KG1 (cell line): ENCODE data around the gene PA2G4.
"Not testable (repeated sequence)": the region's sequence is repeated elsewhere in the genome, so short reads cannot be mapped to it uniquely, and the experiment has no call there.

ENCODE experiments used
- DNase-seq: peaks from one replicate; lab custom pipeline; 2025; lab: John Stamatoyannopoulos, UW

PA2G4 gene

DNA sequence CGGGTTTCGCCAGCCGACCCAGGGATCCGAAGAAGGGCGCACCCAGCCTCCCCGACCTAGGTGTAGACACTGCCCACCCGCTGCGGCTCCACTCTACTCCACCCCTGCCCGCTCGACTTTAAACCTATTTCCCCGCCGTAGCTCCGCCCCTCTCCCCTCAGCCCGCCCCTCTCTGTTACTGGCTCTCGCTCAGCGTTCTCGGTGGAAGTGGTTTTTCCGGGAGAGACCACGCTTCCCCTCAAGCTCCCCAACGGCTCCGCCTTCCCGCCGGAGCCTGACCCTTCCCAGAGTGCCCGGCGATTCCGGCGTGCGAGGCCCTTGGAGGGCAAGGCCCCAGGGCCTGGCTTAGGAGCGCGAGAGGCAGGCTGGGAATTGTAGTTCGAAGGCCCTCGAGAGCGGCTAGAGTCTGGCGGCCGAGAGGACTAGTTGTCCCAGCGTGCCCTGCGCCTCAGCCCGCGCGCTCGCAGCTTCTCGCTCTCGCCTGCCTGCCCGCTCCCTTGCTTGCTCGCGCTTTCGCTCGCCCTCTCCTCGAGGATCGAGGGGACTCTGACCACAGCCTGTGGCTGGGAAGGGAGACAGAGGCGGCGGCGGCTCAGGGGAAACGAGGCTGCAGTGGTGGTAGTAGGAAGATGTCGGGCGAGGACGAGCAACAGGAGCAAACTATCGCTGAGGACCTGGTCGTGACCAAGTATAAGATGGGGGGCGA lies at the start of gene PA2G4:
Gene PA2G4, plus strand, starts transcription at position 451 of the 706 bp plus-strand sequence. Its CDS starts 179 bp downstream, at position 630.
- peak; percentile 70 for DNase-seq

DNA sequence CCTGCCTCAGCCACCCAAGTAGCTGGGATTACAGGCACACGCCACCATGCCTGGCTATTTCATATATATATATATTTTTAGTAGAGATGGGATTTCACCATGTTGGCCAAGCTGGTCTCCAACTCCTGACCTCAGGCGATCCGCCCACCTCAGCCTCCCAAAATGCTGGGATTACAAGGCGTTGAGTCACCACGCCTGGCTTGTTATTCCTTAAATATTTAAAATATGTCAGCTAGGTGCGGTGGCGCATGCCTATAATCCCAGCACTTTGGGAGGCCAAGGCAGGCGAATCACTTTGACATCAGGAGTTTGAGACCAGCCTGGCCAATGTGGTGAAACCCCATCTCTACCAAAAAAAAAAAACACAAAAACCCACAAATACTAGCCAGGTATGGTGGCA lies 44.4 kb upstream of the PA2G4 start:
- DNase-seq, result not testable (repeated sequence)

DNA sequence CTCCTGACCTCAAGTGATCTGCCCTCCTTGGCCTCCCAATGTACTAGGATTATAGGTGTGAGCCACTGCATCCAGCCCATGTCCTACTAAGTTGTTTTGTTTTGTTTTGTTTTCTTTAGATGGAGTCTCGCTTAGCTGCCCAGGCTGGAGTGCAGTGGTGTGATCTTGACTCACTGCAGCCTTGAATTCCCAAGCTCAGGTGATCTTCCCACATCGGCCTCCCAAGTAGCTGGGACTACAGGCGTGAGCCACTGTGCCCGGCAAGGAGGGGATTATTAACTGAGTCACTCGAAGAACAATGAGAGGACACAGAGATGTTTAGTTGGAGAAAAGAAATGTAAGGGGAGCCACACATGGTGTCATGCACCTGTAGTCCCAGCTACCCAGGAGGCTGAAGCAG lies 42.4 kb upstream of the PA2G4 start:
- no peak for DNase-seq

DNA sequence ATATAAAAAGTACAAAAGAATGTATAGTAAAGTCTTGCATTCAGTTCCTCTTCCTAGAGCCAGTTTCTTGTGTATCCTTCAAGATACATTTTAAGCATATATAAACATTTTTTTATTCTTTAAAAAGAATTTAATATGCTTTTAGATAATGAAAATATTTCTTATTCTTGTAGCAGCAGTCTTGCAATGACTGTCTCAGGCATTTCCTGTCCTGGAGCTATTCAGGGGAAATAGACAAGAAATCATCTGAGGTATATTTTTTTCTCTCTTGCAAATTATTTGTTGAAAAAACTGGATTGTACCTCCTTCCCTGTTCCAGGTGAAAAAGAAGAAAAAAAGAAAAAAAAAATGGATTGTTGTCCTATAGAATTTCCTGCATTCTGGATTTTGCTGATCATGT lies 41.4 kb upstream of the PA2G4 start:
- DNase-seq, result no peak

DNA sequence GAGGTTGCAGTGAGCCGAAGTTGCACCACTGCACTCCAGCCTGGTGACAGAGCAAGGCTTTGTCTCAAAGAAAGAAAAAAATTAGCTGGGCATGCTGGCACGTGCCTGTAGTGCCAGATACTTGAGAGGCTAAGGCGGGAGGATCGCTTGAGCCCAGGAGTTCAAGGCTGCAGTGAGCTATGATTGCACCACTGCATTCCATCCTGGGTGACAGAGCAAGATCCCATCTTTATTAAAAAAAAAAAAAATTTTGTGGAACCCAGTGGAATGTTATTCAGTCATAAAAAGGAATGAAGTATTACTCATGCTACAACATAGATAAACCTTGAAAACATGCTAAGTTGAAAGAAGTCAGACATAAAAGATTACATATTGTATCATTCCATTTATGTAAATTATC lies 32.7 kb upstream of the PA2G4 start:
- no peak for DNase-seq

DNA sequence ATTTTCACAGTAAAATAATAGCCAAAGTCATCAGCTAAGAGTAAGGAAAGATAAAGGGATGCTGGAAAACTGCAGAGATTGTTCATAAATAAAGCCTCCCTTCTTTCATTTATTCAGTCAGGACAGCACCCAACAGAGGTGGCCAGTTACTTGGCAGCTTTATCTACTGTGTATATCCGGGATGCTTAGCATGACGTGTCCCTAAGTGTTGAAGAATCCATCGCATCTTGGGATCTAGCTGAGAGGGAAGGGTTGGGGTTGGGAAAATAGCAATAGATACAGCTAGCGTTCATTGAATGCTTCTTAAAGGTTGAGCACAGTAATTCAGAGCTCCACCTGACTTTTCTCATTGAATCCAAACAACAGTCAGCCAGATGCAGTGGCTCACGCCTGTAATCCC lies 30.0 kb upstream of the PA2G4 start:
- no peak for DNase-seq

DNA sequence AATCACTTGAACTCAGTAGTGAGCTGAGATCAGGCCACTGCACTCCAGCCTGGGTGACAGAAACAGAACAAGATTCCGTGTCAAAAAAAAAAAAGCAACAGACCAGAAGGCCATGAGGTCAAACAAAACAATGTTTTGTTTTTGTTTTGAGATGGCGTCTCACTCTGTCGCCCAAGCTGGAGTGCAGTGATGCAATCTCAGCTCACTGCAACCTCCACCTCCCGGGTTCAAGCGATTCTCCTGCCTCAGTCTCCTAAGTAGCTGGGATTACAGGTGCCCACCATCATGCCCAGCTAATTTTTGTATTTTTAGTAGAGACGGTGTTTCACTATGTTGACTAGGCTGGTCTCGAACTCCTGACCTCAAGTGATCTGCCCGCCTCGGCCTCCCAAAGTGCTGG lies 26.4 kb upstream of the PA2G4 start:
- not testable (repeated sequence) for DNase-seq

DNA sequence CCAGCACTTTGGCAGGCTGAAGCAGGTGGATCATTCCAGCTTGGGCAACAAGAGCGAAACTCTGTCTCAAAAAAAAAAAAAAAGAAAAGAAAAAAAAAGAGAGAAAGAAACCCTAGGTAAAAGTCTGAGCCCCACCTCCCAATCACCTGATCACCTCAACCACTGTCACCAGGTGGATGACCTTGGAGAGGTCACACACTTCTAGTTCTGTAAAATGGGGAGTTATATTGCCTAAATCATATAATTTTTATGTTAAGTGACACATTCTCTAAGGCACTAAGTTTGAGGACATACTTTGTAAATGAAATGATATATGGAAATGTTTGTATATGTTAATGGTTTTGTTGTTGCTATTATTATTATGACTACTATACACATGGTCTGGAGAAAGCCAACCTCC lies 25.9 kb upstream of the PA2G4 start:
- no peak for DNase-seq

DNA sequence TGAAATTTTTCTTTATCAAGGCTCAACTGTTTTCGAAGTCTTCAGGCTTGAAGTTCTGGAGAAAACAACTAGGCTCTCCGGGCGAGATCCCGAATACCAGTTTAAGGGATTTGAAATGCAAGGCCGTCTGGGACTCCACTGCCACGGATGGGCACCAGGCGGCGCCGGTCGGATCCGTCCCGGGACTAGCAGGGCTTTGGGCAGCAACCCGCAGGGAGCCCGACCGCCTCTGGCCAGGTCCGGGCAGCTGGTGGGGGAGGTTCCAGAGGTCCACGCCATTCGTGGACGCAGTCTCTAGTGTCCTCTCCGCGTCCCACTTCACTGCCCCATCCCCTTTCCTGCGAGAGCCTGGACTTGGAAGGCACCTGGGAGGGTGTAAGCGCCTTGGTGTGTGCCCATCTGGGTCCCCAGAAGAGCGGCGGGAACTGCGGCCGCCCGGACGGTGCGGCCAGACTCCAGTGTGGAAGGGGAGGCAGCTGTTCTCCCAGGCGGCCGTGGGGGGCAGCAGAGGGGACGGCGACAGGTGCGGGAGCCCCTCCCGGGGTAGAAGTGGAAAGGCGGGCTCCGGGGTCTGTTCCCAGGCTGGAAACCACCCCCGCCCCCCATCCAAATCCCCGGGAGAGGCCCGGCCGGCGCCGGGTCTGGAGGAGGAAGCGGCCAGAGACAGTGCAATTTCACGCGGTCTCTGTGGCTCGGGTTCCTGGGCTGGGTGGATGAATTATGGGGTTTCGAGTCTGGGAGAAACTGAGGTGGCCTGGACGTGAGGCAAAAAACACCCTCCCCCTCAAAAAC lies 25.2 kb upstream of the PA2G4 start:
- DNase-seq, result no peak

DNA sequence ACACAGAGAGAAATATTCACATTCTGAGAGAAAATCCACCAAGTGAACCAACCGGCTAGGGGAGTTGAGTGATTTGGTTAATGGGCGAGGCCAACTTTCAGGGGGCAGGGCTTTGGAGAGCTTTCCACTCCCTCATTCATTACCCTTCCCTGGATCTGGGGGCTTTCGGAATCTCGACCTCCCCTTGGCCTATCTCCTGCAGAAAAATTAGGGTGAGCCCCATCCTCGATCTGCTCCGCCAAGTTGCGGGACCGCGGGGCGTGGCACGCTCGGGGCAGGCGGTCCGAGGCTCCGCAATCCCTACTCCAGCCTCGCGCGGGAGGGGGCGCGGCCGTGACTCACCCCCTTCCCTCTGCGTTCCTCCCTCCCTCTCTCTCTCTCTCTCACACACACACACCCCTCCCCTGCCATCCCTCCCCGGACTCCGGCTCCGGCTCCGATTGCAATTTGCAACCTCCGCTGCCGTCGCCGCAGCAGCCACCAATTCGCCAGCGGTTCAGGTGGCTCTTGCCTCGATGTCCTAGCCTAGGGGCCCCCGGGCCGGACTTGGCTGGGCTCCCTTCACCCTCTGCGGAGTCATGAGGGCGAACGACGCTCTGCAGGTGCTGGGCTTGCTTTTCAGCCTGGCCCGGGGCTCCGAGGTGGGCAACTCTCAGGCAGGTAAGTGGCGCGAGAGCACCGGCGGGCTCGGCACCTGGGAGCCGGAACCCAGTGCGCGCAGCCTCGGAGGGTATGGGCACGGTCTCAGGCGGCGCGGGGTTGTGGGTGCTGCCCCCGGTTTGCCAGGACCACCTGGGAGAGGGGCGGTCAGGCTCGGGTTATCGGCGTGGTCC lies 24.4 kb upstream of the PA2G4 start, which contains the start of gene ERBB3:
Gene ERBB3, plus strand, starts transcription at position 443 of the 833 bp plus-strand sequence. Its CDS starts 136 bp downstream, at position 579.
- no peak for DNase-seq

DNA sequence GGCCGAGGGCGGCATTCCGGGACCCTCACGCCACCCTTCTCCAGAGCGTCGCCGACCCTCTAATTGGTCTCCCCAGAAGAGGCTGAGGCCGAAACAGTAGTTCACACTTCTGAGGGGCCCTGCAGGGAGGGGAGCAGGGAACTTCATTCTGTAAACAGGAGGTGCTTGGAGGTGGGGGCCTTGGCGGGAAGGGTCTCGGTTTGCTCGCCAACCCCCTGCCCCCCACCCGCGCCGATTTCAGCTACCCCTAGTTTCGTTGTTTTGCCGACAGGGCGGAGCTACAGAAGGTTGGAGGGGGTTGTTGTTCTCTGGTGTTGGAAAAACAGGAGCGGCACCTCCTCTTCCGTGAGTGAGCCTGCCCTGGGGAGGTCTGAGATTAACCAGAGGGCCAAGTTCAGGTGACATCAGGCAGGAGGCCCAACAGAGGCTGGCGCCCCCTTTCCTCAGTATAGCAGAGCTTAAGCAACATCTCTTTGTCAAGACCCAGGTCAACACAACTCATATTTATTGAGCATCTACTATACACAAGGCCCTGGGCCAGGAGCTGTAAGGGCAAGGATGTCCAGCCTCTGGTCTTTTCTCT lies 23.7 kb upstream of the PA2G4 start:
- no peak for DNase-seq

DNA sequence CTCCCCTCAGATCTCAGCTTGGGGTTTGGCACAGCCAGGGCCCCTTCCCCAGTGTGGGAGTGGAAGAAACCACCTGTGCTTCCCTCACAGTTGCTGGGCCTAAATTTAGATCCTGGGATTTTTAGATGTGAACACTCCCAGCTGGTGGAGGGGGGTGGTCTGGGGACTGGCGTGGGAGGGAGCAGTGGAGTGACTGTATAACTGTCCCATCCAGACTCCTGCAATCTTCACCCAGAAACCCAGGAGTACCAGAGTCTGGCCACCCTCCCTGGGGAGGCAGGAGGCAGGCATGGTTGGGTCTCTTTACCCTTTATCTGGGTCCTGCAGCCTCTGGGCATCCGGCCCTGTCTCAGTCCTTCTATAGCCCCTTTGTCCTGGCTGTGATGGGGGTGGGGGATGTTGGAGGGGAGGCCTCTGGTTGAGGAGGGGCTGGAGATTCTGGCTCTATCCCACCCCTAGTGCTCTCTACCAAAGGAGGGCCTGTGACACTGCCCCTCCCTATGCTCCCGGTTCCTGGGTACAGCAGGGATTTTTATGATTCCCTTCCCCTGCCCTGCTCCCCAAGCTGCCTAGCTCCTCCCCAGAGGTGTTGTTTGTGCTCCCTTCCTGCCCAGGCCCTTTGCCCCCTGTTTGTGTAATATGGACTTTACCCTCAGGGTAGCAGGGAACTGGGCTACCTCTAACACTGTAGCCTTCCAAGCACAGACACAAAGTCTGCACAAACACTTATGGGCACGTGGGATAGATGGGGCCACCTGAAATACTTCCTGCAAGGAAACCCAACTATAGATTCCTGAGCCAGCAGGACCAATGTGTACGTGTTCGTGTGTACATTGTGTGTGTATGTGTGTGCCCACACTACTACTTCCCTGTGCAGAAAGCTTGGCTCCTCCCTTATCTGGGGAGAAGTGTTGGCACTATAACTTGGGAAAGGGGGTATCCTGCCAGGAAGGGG lies 22.7 kb upstream of the PA2G4 start:
- no peak for DNase-seq

DNA sequence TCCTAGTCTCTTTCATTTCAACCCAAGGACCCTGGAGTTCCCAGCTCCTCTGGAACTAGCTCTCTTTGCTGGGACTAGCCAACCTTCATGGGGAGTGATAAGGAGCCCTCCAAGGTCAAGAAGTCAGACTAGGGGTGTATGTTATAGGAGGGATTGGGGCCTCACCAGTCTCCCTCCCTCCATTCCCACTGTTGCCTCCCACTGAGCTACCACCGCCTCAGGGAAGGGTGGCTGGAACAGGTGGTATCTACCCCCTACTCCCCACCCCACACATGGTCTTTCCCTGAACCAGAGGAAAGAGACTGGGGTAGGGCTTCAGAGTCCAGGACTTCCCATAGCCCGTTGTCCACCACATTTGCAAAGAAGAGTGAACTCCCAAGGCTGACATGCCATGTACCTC lies 22.0 kb upstream of the PA2G4 start:
- DNase-seq, result no peak

DNA sequence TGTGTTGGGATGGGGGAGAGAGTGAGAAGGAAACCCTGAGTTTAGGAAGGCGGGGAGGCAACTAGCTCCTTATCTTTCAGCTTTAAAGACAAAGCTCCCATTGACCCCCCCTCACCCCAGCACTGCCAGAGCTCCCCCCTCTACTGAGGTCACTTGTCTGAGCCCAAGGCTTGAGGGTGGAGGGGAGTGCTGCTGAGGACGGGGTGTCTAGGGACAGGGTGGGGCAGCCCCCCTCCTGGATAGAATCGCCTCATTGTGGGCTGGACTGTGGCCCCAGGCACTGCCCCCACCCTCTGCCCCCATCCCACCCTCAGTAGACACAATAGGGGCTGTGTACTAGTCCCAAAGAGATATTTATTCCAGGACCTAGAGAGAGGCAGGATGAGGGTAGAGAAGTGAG lies 21.4 kb upstream of the PA2G4 start:
- no peak for DNase-seq

DNA sequence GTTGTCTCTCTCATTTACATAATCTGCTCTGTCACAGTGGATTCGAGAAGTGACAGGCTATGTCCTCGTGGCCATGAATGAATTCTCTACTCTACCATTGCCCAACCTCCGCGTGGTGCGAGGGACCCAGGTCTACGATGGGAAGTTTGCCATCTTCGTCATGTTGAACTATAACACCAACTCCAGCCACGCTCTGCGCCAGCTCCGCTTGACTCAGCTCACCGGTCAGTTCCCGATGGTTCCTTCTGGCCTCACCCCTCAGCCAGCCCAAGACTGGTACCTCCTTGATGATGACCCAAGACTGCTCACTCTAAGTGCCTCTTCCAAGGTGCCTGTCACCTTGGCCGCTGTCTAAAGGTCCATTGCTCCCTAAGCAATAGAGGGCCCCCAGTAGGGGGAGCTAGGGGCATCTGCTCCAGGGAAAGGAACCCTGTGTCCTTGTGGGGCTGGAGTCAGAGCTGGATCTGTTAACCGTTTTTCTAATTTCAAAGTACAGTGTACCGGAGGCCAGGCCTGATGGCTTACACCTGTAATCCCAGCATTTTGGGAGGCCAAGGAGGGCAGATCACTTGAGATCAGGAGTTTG lies 19.3 kb upstream of the PA2G4 start:
- DNase-seq, result no peak

DNA sequence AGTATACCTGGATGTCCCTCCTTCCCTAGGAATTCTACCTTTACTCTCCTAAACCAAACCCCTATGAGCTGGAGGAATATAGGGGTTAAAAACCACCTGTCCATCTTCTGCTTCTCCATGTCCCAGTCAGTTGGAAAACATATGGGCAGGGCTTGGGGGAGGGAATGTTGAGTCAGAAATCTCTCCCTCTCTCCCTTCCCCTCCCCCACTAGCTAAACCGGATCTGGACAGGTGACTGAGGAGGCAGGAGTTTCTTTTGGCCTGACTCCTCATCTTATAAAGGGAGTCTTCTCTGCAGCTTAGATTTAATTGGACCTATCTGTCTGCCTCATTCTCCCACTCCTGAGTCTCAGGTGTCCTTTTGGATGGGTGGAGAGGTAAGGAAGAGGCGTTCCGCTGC lies 18.3 kb upstream of the PA2G4 start:
- DNase-seq, result no peak

DNA sequence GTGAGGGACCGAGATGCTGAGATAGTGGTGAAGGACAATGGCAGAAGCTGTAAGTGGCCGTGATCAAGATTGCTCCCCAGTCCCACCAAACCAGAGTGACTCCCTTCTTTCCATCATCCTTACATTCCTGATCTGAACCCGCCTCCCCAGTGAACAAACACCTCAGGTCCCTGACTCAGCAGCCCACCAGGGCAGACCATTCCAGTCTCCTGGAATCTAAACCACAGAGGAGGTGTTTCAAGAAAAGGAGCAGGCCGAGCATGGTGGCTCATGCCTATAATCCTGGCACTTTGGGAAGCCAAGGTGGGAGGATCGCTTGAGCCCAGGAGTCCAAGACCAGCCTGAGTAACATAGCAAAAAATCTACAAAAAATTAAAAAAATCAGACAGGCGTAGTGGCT lies 17.8 kb upstream of the PA2G4 start:
- no peak for DNase-seq

DNA sequence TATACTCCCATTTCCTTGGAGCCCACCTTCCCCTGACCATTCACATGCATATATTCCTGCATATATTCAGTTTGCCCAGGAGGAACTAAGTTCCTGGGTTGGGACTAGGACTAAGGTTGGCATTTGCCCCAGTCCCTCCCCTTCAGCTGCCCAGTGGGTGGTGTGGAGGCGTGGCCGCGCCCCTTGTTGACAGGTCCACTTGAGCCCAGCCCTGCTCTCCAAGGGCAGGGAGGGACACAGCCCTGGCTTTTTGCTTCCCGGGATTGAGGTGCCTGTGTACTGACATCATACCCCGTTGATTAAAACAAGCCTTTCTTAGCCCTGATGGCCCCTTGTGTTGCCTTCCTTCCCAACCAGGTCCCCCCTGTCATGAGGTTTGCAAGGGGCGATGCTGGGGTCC lies 17.1 kb upstream of the PA2G4 start:
- no peak for DNase-seq

DNA sequence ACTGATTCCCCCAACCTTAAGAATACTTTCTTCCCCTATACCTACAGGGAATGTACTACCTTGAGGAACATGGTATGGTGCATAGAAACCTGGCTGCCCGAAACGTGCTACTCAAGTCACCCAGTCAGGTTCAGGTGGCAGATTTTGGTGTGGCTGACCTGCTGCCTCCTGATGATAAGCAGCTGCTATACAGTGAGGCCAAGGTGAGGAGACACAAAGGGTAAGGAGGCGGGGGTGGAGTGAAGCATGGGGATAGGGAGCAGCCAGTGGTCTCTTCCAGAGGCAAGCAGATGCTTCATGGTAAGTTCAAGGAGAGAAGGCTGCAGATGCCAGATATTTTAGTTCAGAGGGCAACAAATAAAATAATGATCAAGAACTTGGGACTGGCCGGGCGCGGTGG lies 6.6 kb upstream of the PA2G4 start:
- no peak for DNase-seq

DNA sequence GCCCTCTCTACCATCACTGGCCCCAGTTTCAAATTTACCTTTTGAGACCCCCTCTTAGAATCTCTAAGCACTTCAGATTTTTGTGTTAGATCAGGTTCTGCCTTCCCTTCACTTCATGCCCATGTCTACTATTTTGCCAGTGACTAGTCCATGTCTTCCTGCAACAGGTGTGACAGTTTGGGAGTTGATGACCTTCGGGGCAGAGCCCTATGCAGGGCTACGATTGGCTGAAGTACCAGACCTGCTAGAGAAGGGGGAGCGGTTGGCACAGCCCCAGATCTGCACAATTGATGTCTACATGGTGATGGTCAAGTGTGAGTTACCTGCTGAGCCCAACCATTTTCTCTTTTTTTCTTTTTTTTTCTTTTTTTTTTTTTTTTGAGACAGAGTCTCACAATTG lies 5.8 kb upstream of the PA2G4 start:
- no peak for DNase-seq

DNA sequence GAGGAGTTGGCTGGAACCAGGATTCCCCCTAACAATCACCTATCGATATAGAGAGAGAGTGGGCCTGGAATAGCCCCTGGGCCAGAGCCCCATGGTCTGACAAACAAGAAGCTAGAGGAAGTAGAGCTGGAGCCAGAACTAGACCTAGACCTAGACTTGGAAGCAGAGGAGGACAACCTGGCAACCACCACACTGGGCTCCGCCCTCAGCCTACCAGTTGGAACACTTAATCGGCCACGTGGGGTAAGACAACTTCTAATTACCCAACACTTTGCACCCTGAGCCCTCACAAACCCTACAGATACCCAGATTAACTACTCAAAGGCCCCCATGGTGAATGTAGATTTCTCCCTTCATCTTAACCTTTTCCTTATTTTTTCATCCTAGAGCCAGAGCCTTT lies 4.6 kb upstream of the PA2G4 start:
- DNase-seq, result no peak
